ENCODE results near the gene CTNND2. TPM values are rescaled to one million over a fixed set of nuclear protein-coding genes. Genes with fewer than 3 reads are reported as not detected.

The CTNND2 gene
- total and polyA plus RNA-seq, 2 donors (not counting 1 experiment from before 2014, with no cell fraction given), result not detected

DNA sequence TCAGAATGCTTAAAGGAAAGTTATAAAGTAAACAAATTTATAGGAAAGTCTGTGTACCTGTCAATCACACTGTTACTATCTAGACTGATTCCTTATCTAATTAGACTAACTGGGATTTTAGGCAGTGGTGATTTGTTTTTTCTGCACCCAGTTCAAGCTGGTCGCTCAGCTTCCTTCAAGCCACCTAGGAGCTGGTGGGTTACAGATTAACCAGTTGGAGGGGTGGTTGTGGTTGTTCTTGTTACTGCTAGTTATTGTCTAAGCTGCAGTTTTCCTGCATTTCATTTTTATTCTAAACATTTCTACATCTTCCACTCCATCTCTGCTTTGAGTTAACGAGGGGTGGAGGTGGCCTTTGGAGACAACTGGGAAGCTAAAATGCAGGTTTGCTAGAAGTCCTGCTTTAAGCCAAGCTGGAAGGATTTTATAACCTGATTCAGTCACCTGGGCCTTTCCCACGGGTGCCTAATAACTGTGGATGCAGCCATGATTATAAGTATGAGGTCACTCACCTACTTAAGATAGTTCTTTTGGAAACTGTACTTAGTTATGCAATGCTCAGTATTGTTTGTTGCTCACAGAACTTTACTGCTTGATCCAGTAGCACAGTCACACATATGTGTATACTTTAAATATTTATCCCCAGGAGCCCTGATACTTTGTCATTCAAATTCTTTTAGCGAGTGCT lies 839.3 kb downstream of the CTNND2 start:
- Histone ChIP-seq H3K4me3 (ENCODE audit: control extremely low read depth in 1 of 5, extremely low read depth in 1 of 5, insufficient read depth in 1 of 5, low read depth in 2 of 5, low read length in 4 of 5) (no peak overlapping the region), H3K4me1 (ENCODE audit: control insufficient read depth in 2 of 2, insufficient read depth in 2 of 2, low read length in 2 of 2) (no peaks in the 10 kb centered on the region), H3K9me3 (ENCODE audit: control extremely low read depth in 1 of 3, control insufficient read depth in 2 of 3, insufficient read depth in 1 of 3, low read length in 2 of 3) (no peaks in the 10 kb centered on the region), H3K27me3 (replicated peaks in 1 of 4; ENCODE audit: control extremely low read depth in 1 of 4, control insufficient read depth in 3 of 4, insufficient read depth in 4 of 4, low read length in 3 of 4) (peaks cover 0 to 3% (median 0%) of the 10 kb centered on the region in 4 experiments), H3K4me2 (replicated peaks; ENCODE audit: low read depth, low read length, poor library complexity, severe bottlenecking) (no peak overlapping the region), H3K27ac (ENCODE audit: low read length in 2 of 2) (no peak overlapping the region), H2AFZ (ENCODE audit: insufficient read depth, low read depth, low read length, poor library complexity, severe bottlenecking) (no peak overlapping the region), H3K9ac (ENCODE audit: low read length) (no peak overlapping the region), H3K79me2 (ENCODE audit: control insufficient read depth, insufficient read depth, low read length) (no peaks in the 10 kb centered on the region), H4K20me1 (ENCODE audit: control insufficient read depth, insufficient read depth, low read length, poor library complexity, severe bottlenecking) (no peaks in the 10 kb centered on the region), H3K36me3 (replicated peaks in 1 of 2; ENCODE audit: control extremely low read depth in 1 of 2, control insufficient read depth in 1 of 2, extremely low read depth in 1 of 2, insufficient read depth in 2 of 2, low read length in 1 of 2) (no peaks in the 10 kb centered on the region)
- 80% methylated on average over 2 of the region's 4 CpGs for WGBS (ENCODE audit: insufficient coverage)
- ChIA-PET POLR2A (no interaction called here), CTCF (no interaction called here)
- no peak for TF ChIP-seq CTCF (IDR thresholded peaks at IDR 0.05)
- TF ChIP-seq EZH2 (IDR thresholded peaks at IDR 0.05; ENCODE audit: borderline replicate concordance, insufficient read depth, low read depth, low read length, poor library complexity, severe bottlenecking), result no peak
- Mint-ChIP-seq H3K27me3 (peaks cover 9% of the 10 kb centered on the region), H3K4me3 (no peak overlapping the region), H3K27ac (no peak overlapping the region), H3K9me3 (ENCODE audit: insufficient read depth) (peaks cover 1% of the 10 kb centered on the region), H3K4me1 (no peaks in the 10 kb centered on the region)
- DNase-seq, result no peak
- intact Hi-C loops (cut with micrococcal nuclease), result no loop called here
- ATAC-seq (ENCODE audit: low read depth), result no peak

DNA sequence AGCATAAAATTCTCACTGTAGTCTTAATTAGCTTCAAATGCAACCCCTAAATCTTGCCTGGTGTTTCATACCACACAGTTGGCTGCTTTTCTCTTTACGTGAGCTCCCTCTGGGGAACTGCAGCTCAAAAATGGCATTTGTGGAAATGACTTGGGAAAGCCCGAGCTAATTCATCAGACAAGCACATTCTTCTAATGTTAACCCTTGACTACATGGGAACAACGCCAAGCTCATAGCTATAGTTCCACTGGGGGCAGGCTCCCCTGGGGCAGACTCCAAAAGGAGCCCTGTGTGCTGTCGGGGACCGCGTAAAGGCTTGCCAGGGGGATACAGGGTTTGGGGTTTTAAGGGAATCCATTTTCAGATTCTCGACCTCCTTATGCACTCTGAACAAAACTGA lies 841.8 kb downstream of the CTNND2 start:
- Histone ChIP-seq H3K9me3 (ENCODE audit: control extremely low read depth in 1 of 3, control insufficient read depth in 2 of 3, insufficient read depth in 1 of 3, low read length in 2 of 3) (peaks cover 0 to 7% (median 0%) of the 10 kb centered on the region in 3 donors), H3K27ac (ENCODE audit: low read length in 2 of 2) (no peak overlapping the region), H3K27me3 (replicated peaks in 1 of 4; ENCODE audit: control extremely low read depth in 1 of 4, control insufficient read depth in 3 of 4, insufficient read depth in 4 of 4, low read length in 3 of 4) (peaks cover 0 to 2% (median 0%) of the 10 kb centered on the region in 4 experiments), H3K9ac (ENCODE audit: low read length) (no peak overlapping the region), H3K79me2 (ENCODE audit: control insufficient read depth, insufficient read depth, low read length) (no peaks in the 10 kb centered on the region), H3K4me3 (ENCODE audit: control extremely low read depth in 1 of 5, extremely low read depth in 1 of 5, insufficient read depth in 1 of 5, low read depth in 2 of 5, low read length in 4 of 5) (no peak overlapping the region), H3K4me1 (ENCODE audit: control insufficient read depth in 2 of 2, insufficient read depth in 2 of 2, low read length in 2 of 2) (no peaks in the 10 kb centered on the region), H2AFZ (ENCODE audit: insufficient read depth, low read depth, low read length, poor library complexity, severe bottlenecking) (no peak overlapping the region), H4K20me1 (ENCODE audit: control insufficient read depth, insufficient read depth, low read length, poor library complexity, severe bottlenecking) (no peaks in the 10 kb centered on the region), H3K4me2 (replicated peaks; ENCODE audit: low read depth, low read length, poor library complexity, severe bottlenecking) (no peak overlapping the region), H3K36me3 (replicated peaks in 1 of 2; ENCODE audit: control extremely low read depth in 1 of 2, control insufficient read depth in 1 of 2, extremely low read depth in 1 of 2, insufficient read depth in 2 of 2, low read length in 1 of 2) (no peaks in the 10 kb centered on the region)
- ATAC-seq (ENCODE audit: low read depth) (no peak), DNase-seq (no peak)
- TF ChIP-seq CTCF (IDR thresholded peaks at IDR 0.05), result no peak
- no peak for TF ChIP-seq EZH2 (IDR thresholded peaks at IDR 0.05; ENCODE audit: borderline replicate concordance, insufficient read depth, low read depth, low read length, poor library complexity, severe bottlenecking)
- ChIA-PET POLR2A (no interaction called here), CTCF (no interaction called here)
- no peaks in the 10 kb centered on the region for H3K9me3 Mint-ChIP-seq (ENCODE audit: insufficient read depth)
- WGBS (ENCODE audit: insufficient coverage), result 52% methylated on average over 3 of the region's 7 CpGs
- H3K27me3 Mint-ChIP-seq, result peaks cover 12% of the 10 kb centered on the region
- intact Hi-C loops (cut with micrococcal nuclease), result no loop called here
- H3K27ac Mint-ChIP-seq, result no peak overlapping the region
- H3K4me3 Mint-ChIP-seq, result no peak overlapping the region
- no peaks in the 10 kb centered on the region for H3K4me1 Mint-ChIP-seq
